OCI-M2 (cell line): ENCODE results near the gene EFCAB14.
"Not testable (repeated sequence)": the region's sequence is repeated elsewhere in the genome, so short reads cannot be mapped to it uniquely, and the experiment has no call there.

Source experiments
- DNase-seq: peaks from one replicate; lab custom pipeline; 2025; ENCODE audit not compliant: unreplicated experiment; lab: John Stamatoyannopoulos, UW

Gene EFCAB14

GRCh38 chr1:46687093-46687659 is 31.7 kb downstream of the EFCAB14 start:
- DNase-seq: no peak

GRCh38 chr1:46686255-46686654 is 32.7 kb downstream of the EFCAB14 start:
- no peak for DNase-seq

- no peak for DNase-seq
Measured at GRCh38 chr1:46684670-46685069, 34.2 kb downstream of the EFCAB14 start.

- DNase-seq: no peak
Measured at GRCh38 chr1:46682064-46682463, 36.9 kb downstream of the EFCAB14 start.

GRCh38 chr1:46681333-46682034 is 37.4 kb downstream of the EFCAB14 start:
- DNase-seq: no peak

- no peak for DNase-seq
Measured at GRCh38 chr1:46679789-46680573, 38.9 kb downstream of the EFCAB14 start.

GRCh38 chr1:46677339-46677738 is 41.6 kb downstream of the EFCAB14 start:
- DNase-seq: no peak

- no peak for DNase-seq
Measured at GRCh38 chr1:46676531-46676930, 42.4 kb downstream of the EFCAB14 start.

GRCh38 chr1:46675549-46676314 is 43.2 kb downstream of the EFCAB14 start:
- no peak for DNase-seq

- DNase-seq: no peak
Measured at GRCh38 chr1:46673749-46674182, 45.1 kb downstream of the EFCAB14 start.

GRCh38 chr1:46672696-46673095 is 46.2 kb downstream of the EFCAB14 start:
- no peak for DNase-seq

GRCh38 chr1:46671554-46671953 is 47.4 kb downstream of the EFCAB14 start, which contains the start of gene TEX38:
TEX38 (plus strand) TSS chr1:46671854; CDS start chr1:46671935, 81 bp downstream.
- DNase-seq: no peak

GRCh38 chr1:46670134-46670533 is 48.8 kb downstream of the EFCAB14 start:
- DNase-seq: no peak

GRCh38 chr1:46667782-46668760 is 50.8 kb downstream of the EFCAB14 start, which contains the start of gene ATPAF1:
ATPAF1 (minus strand) TSS chr1:46668364; CDS start chr1:46668322, 42 bp downstream.
- no peak for DNase-seq

GRCh38 chr1:46665983-46666382 is 52.9 kb downstream of the EFCAB14 start:
- no peak for DNase-seq

- DNase-seq: not testable (repeated sequence)
Measured at GRCh38 chr1:46662919-46663318, 56.0 kb downstream of the EFCAB14 start.

- DNase-seq: not testable (repeated sequence)
Measured at GRCh38 chr1:46660116-46660515, 58.8 kb downstream of the EFCAB14 start.

GRCh38 chr1:46659307-46659870 is 59.5 kb downstream of the EFCAB14 start:
- DNase-seq: no peak

- DNase-seq: no peak
Measured at GRCh38 chr1:46657775-46658174, 61.1 kb downstream of the EFCAB14 start.

- DNase-seq: no peak
Measured at GRCh38 chr1:46656643-46657042, 62.3 kb downstream of the EFCAB14 start.
